Choroid plexus epithelial cell (primary cell): Measurements from ENCODE around the gene ALK.
A peak's percentile ranks its signal among the peaks of the same experiment; 100 is the strongest.

ENCODE experiments used
- DNase-seq: peaks from one replicate; pipeline ENCODE4 v3.0.0-alpha.2; 2010; ENCODE audit warnings: low read depth
- H3K4me3 ChIP-seq: 2 replicates; pipeline ENCODE4 v1.5.1; 2011; ENCODE audit warnings: low read depth, mild to moderate bottlenecking, control low read depth, low read length, moderate library complexity
- TF ChIP-seq, protein P1 (sequence below): conservative IDR thresholded peaks from 2 replicates; pipeline ENCODE4 v1.5.1; 2011; ENCODE audit warnings: low read depth, mild to moderate bottlenecking, control low read depth, inconsistent platforms, low read length, moderate library complexity

ALK gene

GRCh38 chr2:29874745-29875144 lies 46.6 kb downstream of the ALK start:
- H3K4me3 ChIP-seq, result no peak overlapping the region
- TF ChIP-seq, protein P1, sequence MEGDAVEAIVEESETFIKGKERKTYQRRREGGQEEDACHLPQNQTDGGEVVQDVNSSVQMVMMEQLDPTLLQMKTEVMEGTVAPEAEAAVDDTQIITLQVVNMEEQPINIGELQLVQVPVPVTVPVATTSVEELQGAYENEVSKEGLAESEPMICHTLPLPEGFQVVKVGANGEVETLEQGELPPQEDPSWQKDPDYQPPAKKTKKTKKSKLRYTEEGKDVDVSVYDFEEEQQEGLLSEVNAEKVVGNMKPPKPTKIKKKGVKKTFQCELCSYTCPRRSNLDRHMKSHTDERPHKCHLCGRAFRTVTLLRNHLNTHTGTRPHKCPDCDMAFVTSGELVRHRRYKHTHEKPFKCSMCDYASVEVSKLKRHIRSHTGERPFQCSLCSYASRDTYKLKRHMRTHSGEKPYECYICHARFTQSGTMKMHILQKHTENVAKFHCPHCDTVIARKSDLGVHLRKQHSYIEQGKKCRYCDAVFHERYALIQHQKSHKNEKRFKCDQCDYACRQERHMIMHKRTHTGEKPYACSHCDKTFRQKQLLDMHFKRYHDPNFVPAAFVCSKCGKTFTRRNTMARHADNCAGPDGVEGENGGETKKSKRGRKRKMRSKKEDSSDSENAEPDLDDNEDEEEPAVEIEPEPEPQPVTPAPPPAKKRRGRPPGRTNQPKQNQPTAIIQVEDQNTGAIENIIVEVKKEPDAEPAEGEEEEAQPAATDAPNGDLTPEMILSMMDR, result no peak
- no peak for DNase-seq

- no peak for DNase-seq
- TF ChIP-seq, protein P1, result no peak
These were observed 48.5 kb downstream of the ALK start for GRCh38 chr2:29872870-29873269.

GRCh38 chr2:29871541-29871940 lies 49.8 kb downstream of the ALK start:
- TF ChIP-seq, protein P1, result no peak
- DNase-seq, result peak; percentile 16
- no peak overlapping the region for H3K4me3 ChIP-seq

More at GRCh38 chr2:29872870-29873269, 48.5 kb downstream of the ALK start:
- no peak overlapping the region for H3K4me3 ChIP-seq

- TF ChIP-seq, protein P1, result no peak
- no peak for DNase-seq
- H3K4me3 ChIP-seq, result no peak overlapping the region
These were observed 55.9 kb downstream of the ALK start for GRCh38 chr2:29865512-29865911.

DNA sequence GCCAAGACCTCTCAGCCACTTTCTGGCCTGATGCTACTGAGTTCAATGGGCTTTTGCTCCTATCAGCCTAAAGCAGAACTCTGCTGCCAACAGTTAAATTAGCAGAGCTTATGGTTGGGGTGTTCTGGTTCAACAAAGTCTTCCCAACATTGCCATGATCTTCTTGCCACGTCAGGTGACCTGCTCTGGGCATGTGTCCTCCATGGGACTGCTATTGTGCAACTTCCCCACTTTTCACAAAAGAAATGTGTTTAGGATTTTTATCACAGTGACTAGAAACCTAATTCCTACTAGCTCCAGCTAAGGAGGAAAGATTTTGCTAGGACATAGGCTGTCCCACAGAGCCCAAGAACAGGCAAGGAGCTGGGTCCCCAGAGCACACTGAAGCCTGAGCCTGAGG lies 56.4 kb downstream of the ALK start:
- TF ChIP-seq, protein P1, result no peak
- no peak overlapping the region for H3K4me3 ChIP-seq
- DNase-seq, result no peak

DNA sequence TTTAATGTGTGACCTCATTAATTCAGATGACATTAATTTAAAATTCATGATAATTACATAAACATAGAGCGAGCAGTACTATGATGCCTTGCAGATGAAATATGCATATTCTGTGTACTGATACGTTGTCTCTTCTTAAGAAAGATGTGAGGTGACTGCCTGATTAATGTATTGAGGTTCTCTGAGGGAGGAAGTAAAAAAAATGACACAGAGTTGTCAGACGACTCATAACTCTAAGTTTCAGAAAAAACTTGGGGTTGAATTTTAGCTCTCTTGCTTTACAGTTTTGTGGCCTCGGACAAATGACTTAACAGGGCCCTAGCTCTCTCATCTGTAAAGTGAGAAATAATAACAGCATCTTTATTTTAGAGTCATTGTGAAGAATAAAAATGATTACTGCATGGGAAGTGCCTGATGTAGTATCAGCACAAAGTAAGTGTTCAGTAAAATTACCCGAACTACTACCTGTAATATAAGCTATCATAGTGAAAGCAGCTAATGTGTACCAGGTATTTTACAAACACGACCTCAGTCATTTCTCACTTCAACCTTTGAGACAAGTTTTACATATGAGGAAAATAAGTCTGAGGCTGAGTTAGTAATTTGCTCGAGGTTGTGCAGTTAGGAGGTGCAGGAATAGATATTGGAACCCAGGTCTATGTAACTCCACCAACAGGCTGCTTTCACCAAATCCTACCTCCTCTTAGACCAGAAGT lies 65.3 kb downstream of the ALK start:
- no peak for DNase-seq
- TF ChIP-seq, protein P1, result no peak
- H3K4me3 ChIP-seq, result no peak overlapping the region

GRCh38 chr2:29850794-29851193 lies 70.6 kb downstream of the ALK start:
- TF ChIP-seq, protein P1, result no peak
- DNase-seq, result no peak
- H3K4me3 ChIP-seq, result no peak overlapping the region
